ENCODE data around the gene B4GALT1.

DNA sequence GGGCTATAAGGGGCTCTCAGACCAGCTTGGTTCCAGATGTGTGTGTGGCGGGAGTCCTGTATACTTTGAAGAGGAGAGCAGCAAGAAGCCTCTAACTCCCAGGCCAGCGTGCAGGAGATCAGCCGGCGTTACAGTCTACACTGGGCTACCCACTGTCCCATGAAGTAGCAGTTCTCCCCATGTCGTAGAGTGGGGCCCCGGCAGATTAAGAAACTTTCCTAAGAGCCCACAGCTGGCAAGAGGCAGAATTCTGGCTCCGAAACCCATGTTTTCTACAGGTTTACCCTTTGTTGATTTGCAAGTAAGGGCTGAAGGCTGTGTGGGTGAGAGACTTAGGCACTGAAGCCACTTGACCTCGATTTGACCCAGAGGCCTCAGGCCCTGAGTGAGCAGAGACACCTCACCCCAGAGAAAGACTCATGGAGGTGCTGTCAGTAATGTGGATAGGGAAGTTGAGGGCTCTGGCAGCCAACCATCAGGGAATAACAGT lies 881 bp upstream of the B4GALT1 start:
- no peak for TF ChIP-seq EP300 (IDR thresholded peaks at IDR 0.05; ENCODE audit: borderline replicate concordance in 1 of 2, low read depth in 2 of 2, low read length in 2 of 2)
- TF ChIP-seq, protein P1, sequence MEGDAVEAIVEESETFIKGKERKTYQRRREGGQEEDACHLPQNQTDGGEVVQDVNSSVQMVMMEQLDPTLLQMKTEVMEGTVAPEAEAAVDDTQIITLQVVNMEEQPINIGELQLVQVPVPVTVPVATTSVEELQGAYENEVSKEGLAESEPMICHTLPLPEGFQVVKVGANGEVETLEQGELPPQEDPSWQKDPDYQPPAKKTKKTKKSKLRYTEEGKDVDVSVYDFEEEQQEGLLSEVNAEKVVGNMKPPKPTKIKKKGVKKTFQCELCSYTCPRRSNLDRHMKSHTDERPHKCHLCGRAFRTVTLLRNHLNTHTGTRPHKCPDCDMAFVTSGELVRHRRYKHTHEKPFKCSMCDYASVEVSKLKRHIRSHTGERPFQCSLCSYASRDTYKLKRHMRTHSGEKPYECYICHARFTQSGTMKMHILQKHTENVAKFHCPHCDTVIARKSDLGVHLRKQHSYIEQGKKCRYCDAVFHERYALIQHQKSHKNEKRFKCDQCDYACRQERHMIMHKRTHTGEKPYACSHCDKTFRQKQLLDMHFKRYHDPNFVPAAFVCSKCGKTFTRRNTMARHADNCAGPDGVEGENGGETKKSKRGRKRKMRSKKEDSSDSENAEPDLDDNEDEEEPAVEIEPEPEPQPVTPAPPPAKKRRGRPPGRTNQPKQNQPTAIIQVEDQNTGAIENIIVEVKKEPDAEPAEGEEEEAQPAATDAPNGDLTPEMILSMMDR (IDR thresholded peaks at IDR 0.05; ENCODE audit: control extremely low read depth in 1 of 3, insufficient read depth in 1 of 3, low read depth in 1 of 3, low read length in 3 of 3): no peak
- TF ChIP-seq SP4 (IDR thresholded peaks at IDR 0.05; ENCODE audit: low read length): no peak
- TF ChIP-seq KDM4A (IDR thresholded peaks at IDR 0.05; ENCODE audit: low read depth, low read length, severe bottlenecking): no peak
